GM23338 (cell line): Measurements from ENCODE around the gene TRIM54. TPM values are rescaled to one million over a fixed set of nuclear protein-coding genes. Genes with fewer than 3 reads are reported as not detected.

ENCODE experiments used
- ATAC-seq: fragments of 200-7000 bp; cut with Tn5 transposase; 3 replicates; pipeline ENCODE4 v1.9.1; 2020
- DNase-seq: peaks from one replicate; pipeline ENCODE4 v3.0.0-alpha.2; 2015; ENCODE audit warnings: low spot score
- H2AFZ ChIP-seq: fragments of 200-600 bp; sonication (generic); 2 replicates; pipeline ENCODE4 v1.8.0; 2016; ENCODE audit warnings: antibody characterized with exemption, mild to moderate bottlenecking, moderate library complexity
- H3F3A ChIP-seq: fragments of 200-600 bp; sonication (generic); replicated peaks from 2 replicates; pipeline ENCODE4 v1.8.0; 2017; ENCODE audit warnings: antibody characterized with exemption, mixed run types, low read depth
- H3K27ac ChIP-seq: fragments of 200-600 bp; sonication (generic); 2 replicates; pipeline ENCODE4 v1.6.1; 2016; ENCODE audit warnings: low read depth
- H3K27me3 ChIP-seq: fragments of 200-600 bp; sonication (generic); 2 replicates; pipeline ENCODE4 v1.8.0; 2016; ENCODE audit warnings: mild to moderate bottlenecking, mixed run types, moderate library complexity; ENCODE audit not compliant: insufficient read depth
- H3K36me3 ChIP-seq: fragments of 200-600 bp; sonication (generic); 2 replicates; pipeline ENCODE4 v1.8.0; 2016; ENCODE audit warnings: mild to moderate bottlenecking; ENCODE audit not compliant: insufficient read depth
- H3K4me1 ChIP-seq: fragments of 200-600 bp; sonication (generic); 2 replicates; pipeline ENCODE4 v1.8.0; 2016; ENCODE audit warnings: mild to moderate bottlenecking, moderate library complexity; ENCODE audit not compliant: insufficient read depth
- H3K4me2 ChIP-seq: fragments of 200-600 bp; sonication (generic); 2 replicates; pipeline ENCODE4 v1.7.1; 2017; ENCODE audit warnings: mixed run types
- H3K4me3 ChIP-seq: fragments of 200-600 bp; sonication (generic); 2 replicates; pipeline ENCODE4 v1.6.1; 2016; ENCODE audit warnings: mixed run types
- H3K79me2 ChIP-seq: fragments of 200-600 bp; sonication (generic); replicated peaks from 2 replicates; pipeline ENCODE4 v1.8.0; 2017; ENCODE audit warnings: mild to moderate bottlenecking; ENCODE audit not compliant: insufficient read depth
- H3K9me2 ChIP-seq: fragments of 200-600 bp; sonication (generic); 2 replicates; pipeline ENCODE4 v1.8.0; 2017; ENCODE audit not compliant: insufficient read depth
- H4K20me1 ChIP-seq: fragments of 200-600 bp; sonication (generic); replicated peaks from 2 replicates; pipeline ENCODE4 v1.8.0; 2017; ENCODE audit warnings: mild to moderate bottlenecking; ENCODE audit not compliant: insufficient read depth
- H3K27ac Mint-ChIP-seq: 2 replicates; pipeline ENCODE4 v1.8.0; 2020; ENCODE audit warnings: inconsistent platforms, mild to moderate bottlenecking, moderate library complexity, mixed read lengths
- H3K27me3 Mint-ChIP-seq: 3 replicates; pipeline ENCODE4 v1.8.0; 2022; ENCODE audit warnings: low read depth, mild to moderate bottlenecking, moderate library complexity, mixed read lengths, inconsistent platforms; ENCODE audit not compliant: insufficient read depth, poor library complexity
- H3K36me3 Mint-ChIP-seq: 3 replicates; pipeline ENCODE4 v1.8.0; 2021; ENCODE audit warnings: low read depth, mild to moderate bottlenecking, inconsistent platforms, moderate library complexity, mixed read lengths
- H3K4me1 Mint-ChIP-seq: 3 replicates; pipeline ENCODE4 v1.8.0; 2020; ENCODE audit warnings: mild to moderate bottlenecking, inconsistent platforms, mixed read lengths
- H3K4me3 Mint-ChIP-seq: 3 replicates; pipeline ENCODE4 v1.8.0; 2021; ENCODE audit warnings: moderate library complexity, mild to moderate bottlenecking, inconsistent platforms, mixed read lengths
- H3K9me3 Mint-ChIP-seq: 3 replicates; pipeline ENCODE4 v1.8.0; 2020; ENCODE audit warnings: moderate library complexity, mild to moderate bottlenecking, inconsistent platforms, mixed read lengths
- EZH2 ChIP-seq: fragments of 200-600 bp; sonication (generic); IDR thresholded peaks from one replicate; pipeline ENCODE4 v1.8.0; 2017; ENCODE audit warnings: antibody characterized with exemption, mild to moderate bottlenecking, low read depth; ENCODE audit not compliant: unreplicated experiment
- EZH2phosphoT487 ChIP-seq: fragments of 200-600 bp; sonication (generic); IDR thresholded peaks from one replicate; pipeline ENCODE4 v1.8.1; 2018; ENCODE audit warnings: antibody characterized with exemption; ENCODE audit not compliant: unreplicated experiment
- POLR2AphosphoS5 ChIP-seq: IDR thresholded peaks from 2 replicates; pipeline ENCODE4 v1.6.1; 2016; ENCODE audit warnings: antibody characterized with exemption, low read depth
- ZNF462 ChIP-seq: fragments of 250-450 bp; sonication (Bioruptor Pico); IDR thresholded peaks from 2 replicates; pipeline ENCODE4 v1.5.0; 2020; ENCODE audit warnings: mild to moderate bottlenecking, moderate library complexity
- polyA plus RNA-seq: library from polyadenylated mRNA; unstranded; fragments of >200 nt; fragmentation: Nextera tagmentation; extraction: Ambion mirVana; gene quantifications from 2 replicates; pipeline ENCODE4 v1.2.1, GENCODE V29; 2016
- total RNA-seq: library from RNA; depleted of rRNA; stranded (reverse); fragments of >200 nt; shearing (Covaris generic); gene quantifications from 2 replicates; pipeline ENCODE4 v1.2.3, GENCODE V29; 2014

Gene TRIM54
- total and polyA plus RNA-seq, 2 experiments from 2014 or later = 1.6 to 3.3 TPM

GRCh38 chr2:27262379-27263286, 19.6 kb upstream of the TRIM54 start, which contains the start of gene SLC30A3:
TSS of gene SLC30A3 (minus strand) at chr2:27263047. CDS start at chr2:27262906, 141 bp downstream.
- peak; percentile 48 for ATAC-seq

GRCh38 chr2:27263287-27264252, 18.7 kb upstream of the TRIM54 start:
- H3K36me3 ChIP-seq = no peaks in the 10 kb centered on the region
- Mint-ChIP-seq H3K36me3 (no peaks in the 10 kb centered on the region; the same call in 2 of the 3 replicates), H3K4me1 (peaks cover 23% of the 10 kb centered on the region), H3K27me3 (peaks cover 47% of the 10 kb centered on the region), H3K27ac (no peak overlapping the region), H3K4me3 (peak overlapping the region; percentile 79), H3K9me3 (no peaks in the 10 kb centered on the region)
- no peak overlapping the region for H3K27ac ChIP-seq
- H3K4me1 ChIP-seq = peaks cover 17% of the 10 kb centered on the region
- no peaks in the 10 kb centered on the region for H3K79me2 ChIP-seq
- H3F3A ChIP-seq = 0 out of 2 replicates have a peak, but pooled peaks cover 9% of the 10 kb centered on the region
- H3K4me3 ChIP-seq = peak overlapping the region; percentile 82
- no peaks in the 10 kb centered on the region; the same call in 1 of the 2 replicates for H4K20me1 ChIP-seq
- H3K4me2 ChIP-seq = peak overlapping the region; percentile 98
- DNase-seq (peak; percentile 58), ATAC-seq (peak; percentile 3)
- peaks cover 82% of the 10 kb centered on the region for H3K27me3 ChIP-seq
- TF ChIP-seq EZH2phosphoT487 (peak; percentile 79), ZNF462 (CRISPR knock-in tag) (no peak), EZH2 (peak; percentile 83)
- H3K9me2 ChIP-seq = no peaks in the 10 kb centered on the region
- peak overlapping the region; percentile 99 for H2AFZ ChIP-seq

More at GRCh38 chr2:27262379-27263286, 19.6 kb upstream of the TRIM54 start, which contains the start of gene SLC30A3:
- peak; percentile 74 for DNase-seq
- Mint-ChIP-seq H3K4me3 (peak within 1 kb of the TSS; percentile 82), H3K9me3 (no peaks in the 10 kb centered on the region), H3K27ac (no peak within 1 kb of the TSS), H3K4me1 (peaks cover 23% of the 10 kb centered on the region), H3K36me3 (no peaks in the 10 kb centered on the region; the same call in 2 of the 3 replicates), H3K27me3 (peaks cover 47% of the 10 kb centered on the region)
- no peaks in the 10 kb centered on the region; the same call in 1 of the 2 replicates for H4K20me1 ChIP-seq
- TF ChIP-seq POLR2AphosphoS5 = peak; percentile 46
- no peak for TF ChIP-seq EZH2
- no peak within 1 kb of the TSS for H3K27ac ChIP-seq
- H3K4me3 ChIP-seq = peak within 1 kb of the TSS; percentile 82
- peaks cover 78% of the 10 kb centered on the region for H3K27me3 ChIP-seq
- H3K4me2 ChIP-seq = peak within 1 kb of the TSS; percentile 98
- H3F3A ChIP-seq = 0 out of 2 replicates have a peak, but pooled peaks cover 9% of the 10 kb centered on the region
- no peaks in the 10 kb centered on the region for H3K9me2 ChIP-seq
- peak within 1 kb of the TSS; percentile 99 for H2AFZ ChIP-seq
- no peaks in the 10 kb centered on the region for H3K79me2 ChIP-seq
- peaks cover 17% of the 10 kb centered on the region for H3K4me1 ChIP-seq
- H3K36me3 ChIP-seq = no peaks in the 10 kb centered on the region
